Spinal cord (tissue), 10 donors: ENCODE results near the gene BDNF. TPM values are rescaled to one million over a fixed set of nuclear protein-coding genes. Genes with fewer than 3 reads are reported as not detected.

Source experiments
- DNase-seq, 6 donors: peaks; one replicate each; pipeline versions ENCODE4 v3.0.0 to v3.0.0-alpha.2; 2013 to 2015; ENCODE audit warnings: low spot score in 6 of 6, low read depth in 4 of 6
- H3K27ac ChIP-seq: one replicate; pipeline ENCODE4 v1.5.1; 2013; ENCODE audit warnings: low read depth, low read length, control low read depth
- H3K27me3 ChIP-seq: one replicate; pipeline ENCODE4 v1.6.1; 2013; ENCODE audit warnings: low read length; ENCODE audit not compliant: control insufficient read depth, insufficient read depth
- H3K36me3 ChIP-seq: one replicate; pipeline ENCODE4 v1.6.1; 2013; ENCODE audit warnings: low read length; ENCODE audit not compliant: control insufficient read depth, insufficient read depth
- H3K4me1 ChIP-seq: one replicate; pipeline ENCODE4 v1.6.1; 2013; ENCODE audit warnings: low read length; ENCODE audit not compliant: control insufficient read depth, insufficient read depth
- H3K4me3 ChIP-seq: one replicate; pipeline ENCODE4 v1.5.1; 2013; ENCODE audit warnings: low read depth, low read length, control low read depth
- H3K9me3 ChIP-seq: one replicate; pipeline ENCODE4 v1.6.1; 2013; ENCODE audit warnings: low read length; ENCODE audit not compliant: control insufficient read depth, insufficient read depth
- WGBS: methylation state at CpG from one replicate; pipeline ENCODE4 v1.1.5; 2013; ENCODE audit warnings: missing lambda C conversion rate; ENCODE audit not compliant: insufficient coverage; 5-methylcytosine and 5-hydroxymethylcytosine counted together
- polyA plus RNA-seq, 2 donors: library from polyadenylated mRNA; unstranded; fragments of 120-200 nt; gene quantifications; one replicate each; pipeline ENCODE4 v1.2.1, GENCODE V29; 2013; ENCODE audit not compliant: insufficient read length in 2 of 2
- total RNA-seq, 2 donors: library from RNA; depleted of rRNA in 1 of 2; stranded (reverse); fragments of 120-200 nt in 1 of 2; fragments of >200 nt in 1 of 2; gene quantifications; one replicate each; pipeline versions ENCODE4 v1.2.3 to v1.2.4, GENCODE V29; 2013 to 2014
- donor health status: healthy.

The BDNF gene
- total and polyA plus RNA-seq, 4 donors = 1.9 to 3.5 (median 2.4) TPM

GRCh38 chr11:27711725-27712124, 11.5 kb upstream of the BDNF start:
- H3K27me3 ChIP-seq = peaks cover 3% of the 10 kb centered on the region

GRCh38 chr11:27710536-27710935, 10.3 kb upstream of the BDNF start:
- Histone ChIP-seq H3K27ac (no peak overlapping the region), H3K36me3 (no peaks in the 10 kb centered on the region), H3K4me3 (no peak overlapping the region), H3K27me3 (peaks cover 6% of the 10 kb centered on the region), H3K9me3 (no peaks in the 10 kb centered on the region), H3K4me1 (no peaks in the 10 kb centered on the region)
- WGBS = 86% methylated on average over 1 of the region's 2 CpGs
- DNase-seq = no peak

More at GRCh38 chr11:27711725-27712124, 11.5 kb upstream of the BDNF start:
- H3K9me3 ChIP-seq = no peaks in the 10 kb centered on the region
- H3K27ac ChIP-seq = no peak overlapping the region
- DNase-seq = no peak
- H3K4me1 ChIP-seq = no peaks in the 10 kb centered on the region
- no CpG with 5 or more reads among the region's 1 CpG for WGBS
- no peak overlapping the region for H3K4me3 ChIP-seq
- no peaks in the 10 kb centered on the region for H3K36me3 ChIP-seq

- H3K36me3 ChIP-seq = no peaks in the 10 kb centered on the region
- H3K27me3 ChIP-seq = peaks cover 21% of the 10 kb centered on the region
- H3K4me3 ChIP-seq = no peak overlapping the region
- no peak for DNase-seq
- H3K9me3 ChIP-seq = no peaks in the 10 kb centered on the region
- H3K27ac ChIP-seq = no peak overlapping the region
- no CpG with 5 or more reads among the region's 3 CpGs for WGBS
- no peaks in the 10 kb centered on the region for H3K4me1 ChIP-seq
Observed at GRCh38 chr11:27707676-27708075, 7.4 kb upstream of the BDNF start.

GRCh38 chr11:27705873-27706820, 5.9 kb upstream of the BDNF start:
- Histone ChIP-seq H3K27me3 (peaks cover 36% of the 10 kb centered on the region), H3K9me3 (no peaks in the 10 kb centered on the region), H3K27ac (no peak overlapping the region), H3K36me3 (no peaks in the 10 kb centered on the region), H3K4me3 (no peak overlapping the region), H3K4me1 (peaks cover 7% of the 10 kb centered on the region)
- DNase-seq = no peak
- 23% methylated on average over 1 of the region's 5 CpGs for WGBS

GRCh38 chr11:27703481-27703880, 3.2 kb upstream of the BDNF start:
- Histone ChIP-seq H3K27ac (no peak overlapping the region), H3K27me3 (peaks cover 59% of the 10 kb centered on the region), H3K4me1 (peaks cover 31% of the 10 kb centered on the region), H3K4me3 (no peak overlapping the region), H3K9me3 (no peaks in the 10 kb centered on the region), H3K36me3 (no peaks in the 10 kb centered on the region)
- no CpG with 5 or more reads among the region's 3 CpGs for WGBS
- DNase-seq = peak in 2 of 6 donors; percentile 67 to 68

GRCh38 chr11:27702811-27703210, 2.6 kb upstream of the BDNF start:
- Histone ChIP-seq H3K9me3 (no peaks in the 10 kb centered on the region), H3K27me3 (peaks cover 64% of the 10 kb centered on the region), H3K36me3 (no peaks in the 10 kb centered on the region), H3K27ac (no peak overlapping the region), H3K4me1 (peaks cover 31% of the 10 kb centered on the region), H3K4me3 (no peak overlapping the region)
- 0% methylated on average over 1 of the region's 6 CpGs for WGBS
- peak in 1 of 6 donors; percentile 49 for DNase-seq

- peak in 2 of 6 donors; percentile 65 to 84 for DNase-seq
- H3K27ac ChIP-seq = no peak overlapping the region
- no peaks in the 10 kb centered on the region for H3K9me3 ChIP-seq
- WGBS = 0% methylated on average over 19 of the region's 30 CpGs
- H3K36me3 ChIP-seq = no peaks in the 10 kb centered on the region
- peaks cover 31% of the 10 kb centered on the region for H3K4me1 ChIP-seq
- H3K27me3 ChIP-seq = peaks cover 77% of the 10 kb centered on the region
- H3K4me3 ChIP-seq = peak overlapping the region; percentile 55
Observed at GRCh38 chr11:27701355-27702105, 1.3 kb upstream of the BDNF start.

GRCh38 chr11:27699926-27700350, 317 bp downstream of the BDNF start:
- peak in 1 of 6 donors; percentile 32 for DNase-seq
- no peak overlapping the region for H3K27ac ChIP-seq

GRCh38 chr11:27699242-27699925, 871 bp downstream of the BDNF start:
- WGBS = 0% methylated on average over 27 of the region's 30 CpGs
- Histone ChIP-seq H3K27me3 (peaks cover 74% of the 10 kb centered on the region), H3K4me1 (peaks cover 31% of the 10 kb centered on the region), H3K27ac (no peak overlapping the region), H3K9me3 (no peaks in the 10 kb centered on the region), H3K4me3 (peak overlapping the region; percentile 42), H3K36me3 (no peaks in the 10 kb centered on the region)
- no peak for DNase-seq

More at GRCh38 chr11:27699926-27700350, 317 bp downstream of the BDNF start:
- no peaks in the 10 kb centered on the region for H3K9me3 ChIP-seq
- peaks cover 74% of the 10 kb centered on the region for H3K27me3 ChIP-seq
- WGBS = under 1% methylated on average over 22 of the region's 28 CpGs
- peaks cover 31% of the 10 kb centered on the region for H3K4me1 ChIP-seq
- peak overlapping the region; percentile 42 for H3K4me3 ChIP-seq
- no peaks in the 10 kb centered on the region for H3K36me3 ChIP-seq
